SK-N-SH (cell line): Measurements from ENCODE around the gene TOM1L2. TPM values are rescaled to one million over a fixed set of nuclear protein-coding genes. Genes with fewer than 3 reads are reported as not detected.

Experiments used
- CTCF ChIA-PET: fragments of 300-600, 350-600 bp; formaldehyde crosslinking; extraction: SDS; loops from one replicate; lab custom pipeline; 2021; lab: Yijun Ruan, JAX
- POLR2A ChIA-PET: fragments of 350-600 bp; sonication (Branson Sonifier 250); formaldehyde crosslinking; extraction: SDS; loops from one replicate; lab custom pipeline; 2020; ENCODE audit warnings: antibody characterized with exemption, inconsistent platforms; lab: Yijun Ruan, JAX
- DNase-seq: peaks from one replicate; pipeline ENCODE4 v3.0.0; 2012
- H2AFZ ChIP-seq: fragments of 200-600 bp; sonication (generic); 2 replicates; pipeline ENCODE4 v1.8.1; 2016; ENCODE audit warnings: antibody characterized with exemption, mild to moderate bottlenecking, low read depth
- H3F3A ChIP-seq: fragments of 200-600 bp; sonication (generic); replicated peaks from 2 replicates; pipeline ENCODE3; 2016; ENCODE audit warnings: antibody characterized with exemption, mild to moderate bottlenecking; ENCODE audit not compliant: insufficient read depth
- H3K27ac ChIP-seq, 2 experiments: fragments of 200-500 bp in 1 of 2; fragments of 200-600 bp in 1 of 2; sonication (Bioruptor generic) in 1 of 2; sonication (generic), shearing (Covaris generic) in 1 of 2; 2 replicates each; pipeline versions ENCODE4 v1.5.1 to v1.6.1; 2014 to 2016; ENCODE audit warnings: low read depth in 2 of 2, inconsistent platforms in 1 of 2, low read length in 1 of 2, mild to moderate bottlenecking in 1 of 2, mixed read lengths in 1 of 2
- H3K27me3 ChIP-seq: fragments of 200-600 bp; sonication (generic), shearing (Covaris generic); 2 replicates; pipeline ENCODE4 v1.6.1; 2016; ENCODE audit warnings: mixed run types; ENCODE audit not compliant: insufficient read depth
- H3K36me3 ChIP-seq, 2 experiments: fragments of 200-500 bp in 1 of 2; fragments of 200-600 bp in 1 of 2; sonication (Bioruptor generic) in 1 of 2; sonication (generic) in 1 of 2; replicated peaks in 1 of 2; 2 replicates each; pipeline versions ENCODE3 to v1.5.1; 2014 to 2016; ENCODE audit warnings: low read length in 1 of 2, mild to moderate bottlenecking in 1 of 2; ENCODE audit not compliant: insufficient read depth in 2 of 2, control insufficient read depth in 1 of 2
- H3K4me1 ChIP-seq, 2 experiments: fragments of 200-500 bp in 1 of 2; fragments of 200-600 bp in 1 of 2; sonication (Bioruptor generic) in 1 of 2; sonication (generic), shearing (Covaris generic) in 1 of 2; 2 replicates each; pipeline versions ENCODE4 v1.5.1 to v1.6.1; 2014 to 2016; ENCODE audit warnings: low read depth in 1 of 2, low read length in 1 of 2, mixed run types in 1 of 2; ENCODE audit not compliant: insufficient read depth in 2 of 2, control insufficient read depth in 1 of 2
- H3K4me2 ChIP-seq: fragments of 200-600 bp; sonication (generic), shearing (Covaris generic); 2 replicates; pipeline ENCODE4 v1.6.1; 2017; ENCODE audit warnings: mixed run types
- H3K4me3 ChIP-seq, 2 experiments: fragments of 200-500 bp in 1 of 2; fragments of 200-600 bp in 1 of 2; sonication (Bioruptor generic) in 1 of 2; sonication (generic), shearing (Covaris generic) in 1 of 2; 2 replicates each; pipeline versions ENCODE4 v1.5.1 to v1.8.1; 2014 to 2016; ENCODE audit warnings: low read depth in 2 of 2, inconsistent platforms in 1 of 2, low read length in 1 of 2, mild to moderate bottlenecking in 1 of 2, mixed read lengths in 1 of 2, moderate library complexity in 1 of 2
- H3K79me2 ChIP-seq: fragments of 200-600 bp; sonication (generic); 2 replicates; pipeline ENCODE4 v1.8.1; 2017; ENCODE audit warnings: mild to moderate bottlenecking; ENCODE audit not compliant: insufficient read depth
- H3K9ac ChIP-seq: fragments of 200-600 bp; sonication (generic); 2 replicates; pipeline ENCODE4 v1.6.1; 2017; ENCODE audit warnings: mixed run types
- H3K9me2 ChIP-seq: fragments of 200-600 bp; sonication (generic); 2 replicates; pipeline ENCODE4 v1.6.1; 2017; ENCODE audit warnings: mixed run types
- H3K9me3 ChIP-seq: fragments of 200-600 bp; sonication (generic); 2 replicates; pipeline ENCODE4 v1.6.1; 2017; ENCODE audit warnings: mixed run types, mild to moderate bottlenecking, moderate library complexity
- H4K20me1 ChIP-seq: fragments of 200-600 bp; sonication (generic); 2 replicates; pipeline ENCODE4 v1.6.1; 2017; ENCODE audit warnings: mild to moderate bottlenecking, mixed run types; ENCODE audit not compliant: insufficient read depth
- CTCF ChIP-seq: fragments of 200-600 bp; sonication (generic); IDR thresholded peaks from 2 replicates; pipeline ENCODE4 v1.6.1; 2017; ENCODE audit warnings: antibody characterized with exemption, mild to moderate bottlenecking, moderate library complexity
- EP300 ChIP-seq, 2 experiments: IDR thresholded peaks; 2 replicates each; pipeline versions ENCODE4 v1.4.0 to v1.6.1; 2012; ENCODE audit warnings: borderline replicate concordance in 1 of 2, low read depth in 1 of 2, low read length in 1 of 2
- EZH2phosphoT487 ChIP-seq: fragments of 200-600 bp; sonication (generic); IDR thresholded peaks from 2 replicates; pipeline ENCODE4 v1.6.1; 2017; ENCODE audit warnings: low read depth, mixed run types, mild to moderate bottlenecking, antibody characterized with exemption, moderate library complexity, borderline replicate concordance
- GABPA ChIP-seq: IDR thresholded peaks from 2 replicates; pipeline ENCODE4 v1.4.0; 2012; ENCODE audit warnings: low read depth, mild to moderate bottlenecking
- GATA2 ChIP-seq: sonication (generic); formaldehyde crosslinking; IDR thresholded peaks from 2 replicates; pipeline ENCODE4 v1.5.0; 2020; ENCODE audit warnings: mild to moderate bottlenecking, missing genetic modification reagents
- MAX ChIP-seq: IDR thresholded peaks from 2 replicates; pipeline ENCODE4 v1.4.0; 2012; ENCODE audit warnings: low read depth
- MEF2A ChIP-seq: IDR thresholded peaks from 2 replicates; pipeline ENCODE4 v1.4.0; 2012; ENCODE audit warnings: low read depth, borderline replicate concordance
- NRF1 ChIP-seq: IDR thresholded peaks from 2 replicates; pipeline ENCODE4 v1.6.1; 2012; ENCODE audit warnings: low read depth, mild to moderate bottlenecking, low read length
- PBX3 ChIP-seq: IDR thresholded peaks from 2 replicates; pipeline ENCODE4; 2012
- POLR2AphosphoS5 ChIP-seq: IDR thresholded peaks from 2 replicates; pipeline ENCODE4 v1.6.1; 2012; ENCODE audit warnings: low read depth, low read length
- RAD21 ChIP-seq: IDR thresholded peaks from 2 replicates; pipeline ENCODE4 v1.6.1; 2012; ENCODE audit warnings: mild to moderate bottlenecking, low read length
- SMC3 ChIP-seq: IDR thresholded peaks from 2 replicates; pipeline ENCODE4 v1.6.1; 2012; ENCODE audit warnings: low read depth, low read length, improper control_type of control experiment
- TCF12 ChIP-seq: IDR thresholded peaks from 2 replicates; pipeline ENCODE4 v1.4.0; 2012
- USF1 ChIP-seq: IDR thresholded peaks from 2 replicates; pipeline ENCODE4 v1.4.0; 2012; ENCODE audit warnings: low read depth, borderline replicate concordance
- YY1 ChIP-seq: IDR thresholded peaks from 2 replicates; pipeline ENCODE4 v1.4.0; 2012; ENCODE audit warnings: low read depth, mild to moderate bottlenecking
- WGBS: methylation state at CpG from one replicate; pipeline ENCODE4 v1.1.6; 2017; ENCODE audit warnings: low lambda C conversion rate; 5-methylcytosine and 5-hydroxymethylcytosine counted together
- polyA plus RNA-seq, 3 experiments: library from polyadenylated mRNA; depleted of rRNA; stranded (reverse); fragments of >200 nt; gene quantifications; 2 replicates each; pipeline ENCODE4 v1.2.3, GENCODE V29; 2012

Gene TOM1L2
- polyA plus RNA-seq, 1 of the 3 experiments (the other 2 are of a cell fraction), result 85.4 TPM

- no peak overlapping the region for H3K4me2 ChIP-seq
- H3K9me2 ChIP-seq, result no peaks in the 10 kb centered on the region
- peaks cover 11% of the 10 kb centered on the region; the same call in 1 of the 2 replicates for H3K79me2 ChIP-seq
- H3F3A ChIP-seq, result peaks cover 6% of the 10 kb centered on the region
- H3K9ac ChIP-seq, result no peak overlapping the region
- CTCF ChIA-PET, result interaction anchor here (1.0 to 4.3 kb wide), 4 partner anchors 12 to 127 kb away, joined by 3 to 19 read pairs (median 6); no protein-coding TSS in a partner anchor
- no peaks in the 10 kb centered on the region for H3K27me3 ChIP-seq
- POLR2A ChIA-PET, result no interaction called here
- peaks cover 13% of the 10 kb centered on the region in 2 experiments for H3K36me3 ChIP-seq
- peaks cover 1 to 37% of the 10 kb centered on the region in 2 experiments; a peak in 2 of 4 replicates for H3K4me1 ChIP-seq
- DNase-seq, result no peak
- no peaks in the 10 kb centered on the region for H3K9me3 ChIP-seq
- H2AFZ ChIP-seq, result no peak overlapping the region
- peak overlapping the region in 1 of 2 experiments; percentile 53; a peak in 1 of 4 replicates for H3K27ac ChIP-seq
- TF ChIP-seq PBX3 (no peak), POLR2AphosphoS5 (no peak), EP300 (IDR thresholded peaks at IDR 0.05; ENCODE audit: borderline replicate concordance in 1 of 2, low read depth in 1 of 2, low read length in 1 of 2) (no peak), MAX (no peak), RAD21 (no peak), MEF2A (no peak), EZH2phosphoT487 (no peak), TCF12 (no peak), GATA2 (CRISPR knock-in tag) (no peak), NRF1 (no peak)
- no peak overlapping the region for H3K4me3 ChIP-seq
- H4K20me1 ChIP-seq, result no peaks in the 10 kb centered on the region
- WGBS, result 82% methylated on average over 10 of the region's 10 CpGs
Observed at GRCh38 chr17:17906418-17907215, 65.6 kb downstream of the TOM1L2 start.

- H3K4me2 ChIP-seq, result no peak overlapping the region
- H3K36me3 ChIP-seq, result peaks cover 13% of the 10 kb centered on the region in 2 experiments
- H3K9me3 ChIP-seq, result no peaks in the 10 kb centered on the region
- H3K4me1 ChIP-seq, result peaks cover 16 to 38% of the 10 kb centered on the region in 2 experiments
- no peaks in the 10 kb centered on the region for H3K9me2 ChIP-seq
- no peak overlapping the region for H3K4me3 ChIP-seq
- no peak for DNase-seq
- TF ChIP-seq USF1 (no peak), CTCF (no peak), YY1 (no peak), PBX3 (no peak), GABPA (no peak), POLR2AphosphoS5 (no peak), SMC3 (no peak)
- H3K27me3 ChIP-seq, result no peaks in the 10 kb centered on the region
- H4K20me1 ChIP-seq, result no peaks in the 10 kb centered on the region
- no peak overlapping the region for H2AFZ ChIP-seq
- peaks cover 11% of the 10 kb centered on the region; the same call in 1 of the 2 replicates for H3K79me2 ChIP-seq
- WGBS, result 84% methylated on average over 5 of the region's 5 CpGs
- CTCF ChIA-PET, result interaction anchor here (1.3 to 2.0 kb wide), 3 partner anchors 10 to 45 kb away, joined by 4 to 6 read pairs (median 5); no protein-coding TSS in a partner anchor
- POLR2A ChIA-PET, result no interaction called here
- H3K9ac ChIP-seq, result no peak overlapping the region
- no peak overlapping the region for H3K27ac ChIP-seq
- peaks cover 22% of the 10 kb centered on the region for H3F3A ChIP-seq
Observed at GRCh38 chr17:17905036-17905320, 67.2 kb downstream of the TOM1L2 start.
